C4-2B (cell line): ENCODE results near the gene TMCO4.

Experiments
- CTCF ChIP-seq: fragments of 450-650 bp; conservative IDR thresholded peaks from 2 replicates; pipeline ENCODE4 v1.5.1; 2017; ENCODE audit warnings: mild to moderate bottlenecking
- ZFX ChIP-seq: fragments of 450-650 bp; IDR thresholded peaks from 2 replicates; pipeline ENCODE4 v1.6.1; 2017

- TF ChIP-seq CTCF: no peak
- no peak for TF ChIP-seq ZFX
Observed at GRCh38 chr1:19818324-19818723, 18.6 kb upstream of the TMCO4 start.
